Mammary epithelial cell (primary cell): ENCODE results near the gene AQP6.

ENCODE experiments used
- EZH2 ChIP-seq: IDR thresholded peaks from 2 replicates; pipeline ENCODE4 v1.6.1; 2012; ENCODE audit warnings: low read length, inconsistent platforms, borderline replicate concordance
- TF ChIP-seq, protein P1 (sequence below), 2 donors: IDR thresholded peaks in 1 of 2; conservative IDR thresholded peaks in 1 of 2; 2 replicates each; pipeline ENCODE4 v1.5.1; 2011 to 2012; ENCODE audit warnings: inconsistent platforms in 2 of 2, low read length in 2 of 2, mild to moderate bottlenecking in 2 of 2, control low read depth in 1 of 2, low read depth in 1 of 2; ENCODE audit not compliant: insufficient read depth in 1 of 2; ENCODE audit errors: extremely low read depth in 1 of 2

DNA sequence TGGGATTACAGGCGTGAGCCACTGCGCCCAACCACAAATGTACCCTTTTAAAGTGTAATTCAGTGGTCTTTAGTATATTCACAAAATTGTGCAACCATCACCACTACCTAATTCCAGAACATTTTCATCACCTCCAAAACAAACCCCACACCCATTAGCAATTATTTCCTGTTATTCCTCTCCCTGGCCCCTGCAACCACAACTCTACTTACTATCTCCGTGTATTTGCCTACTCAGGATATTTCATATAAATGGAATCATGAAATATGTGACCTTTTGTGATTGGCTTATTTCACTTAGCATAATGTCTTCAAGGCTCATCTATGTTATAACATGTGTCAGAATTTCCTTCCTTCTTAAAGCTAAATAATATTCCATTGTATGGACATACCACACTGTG, 38.2 kb upstream of the AQP6 start:
- TF ChIP-seq, protein P1, sequence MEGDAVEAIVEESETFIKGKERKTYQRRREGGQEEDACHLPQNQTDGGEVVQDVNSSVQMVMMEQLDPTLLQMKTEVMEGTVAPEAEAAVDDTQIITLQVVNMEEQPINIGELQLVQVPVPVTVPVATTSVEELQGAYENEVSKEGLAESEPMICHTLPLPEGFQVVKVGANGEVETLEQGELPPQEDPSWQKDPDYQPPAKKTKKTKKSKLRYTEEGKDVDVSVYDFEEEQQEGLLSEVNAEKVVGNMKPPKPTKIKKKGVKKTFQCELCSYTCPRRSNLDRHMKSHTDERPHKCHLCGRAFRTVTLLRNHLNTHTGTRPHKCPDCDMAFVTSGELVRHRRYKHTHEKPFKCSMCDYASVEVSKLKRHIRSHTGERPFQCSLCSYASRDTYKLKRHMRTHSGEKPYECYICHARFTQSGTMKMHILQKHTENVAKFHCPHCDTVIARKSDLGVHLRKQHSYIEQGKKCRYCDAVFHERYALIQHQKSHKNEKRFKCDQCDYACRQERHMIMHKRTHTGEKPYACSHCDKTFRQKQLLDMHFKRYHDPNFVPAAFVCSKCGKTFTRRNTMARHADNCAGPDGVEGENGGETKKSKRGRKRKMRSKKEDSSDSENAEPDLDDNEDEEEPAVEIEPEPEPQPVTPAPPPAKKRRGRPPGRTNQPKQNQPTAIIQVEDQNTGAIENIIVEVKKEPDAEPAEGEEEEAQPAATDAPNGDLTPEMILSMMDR (conservative IDR thresholded peaks at IDR 0.05 in 1 of 2, IDR thresholded peaks at IDR 0.05 in 1 of 2; ENCODE audit: extremely low read depth in 1 of 2, insufficient read depth in 1 of 2, low read depth in 1 of 2, low read length in 2 of 2): no peak
- no peak for TF ChIP-seq EZH2
